Heart left ventricle (tissue), 13 donors: Measurements from ENCODE around the gene PSMD9.

ENCODE experiments used
- CTCF ChIP-seq, 12 donors: fragments of 200-600 bp; sonication (generic) in 4 of 12; IDR thresholded peaks; one replicate each; pipeline versions ENCODE4 v1.5.0 to v1.8.0; 2018 to 2022; ENCODE audit warnings: antibody characterized with exemption in 12 of 12, mild to moderate bottlenecking in 5 of 12
- POLR2A ChIP-seq, 2 donors: fragments of 450-650 bp; IDR thresholded peaks; one replicate each; pipeline ENCODE4 v1.6.1; 2017; ENCODE audit warnings: antibody characterized with exemption in 2 of 2, mild to moderate bottlenecking in 2 of 2, moderate library complexity in 2 of 2
- donor health status: ischemic (EF 13 %, LVEDD 7.1; RV severe dilation, severe dysfunction).
- donor health status: DM: no; HTN: yes; CAD: no.
- donor health status: DM: no; HTN: no; CAD: no.
- donor health status: ischemic (EF 25% LVEDD 6.9; RV normal size, moderate dysfunction).
- donor health status: ischemic (EF 25% LVEDD 5.7; RV mildly dilated, moderate dysfunction).
- donor health status: ischemic (EF 35%, LVEDD 5.7; RV mildly dilated, moderate dysfunction).
- donor health status: nonischemic (EF 11% LVEDD 7.7; RV severe dilation, severe dysfunction).
- donor health status: DM: yes; HTN: yes; CAD: no.
- donor health status: PGD.
- donor health status: ischemic (EF 29% LVEDD 5.4; RV normal size, mild dysfunction).
- donor health status: nonischemic (EF 23%, LVEDD 6.1; RV moderate dilation, normal function).

GRCh38 chr12:121937654-121938053, 49.1 kb downstream of the PSMD9 start:
- TF ChIP-seq POLR2A (IDR thresholded peaks at IDR 0.05) (no peak), CTCF (IDR thresholded peaks at IDR 0.05) (no peak)
